PC-9 (cell line): ENCODE data around the gene SMIM30. TPM values are rescaled to one million over a fixed set of nuclear protein-coding genes. Genes with fewer than 3 reads are reported as not detected.

Experiments used
- BruUV-seq: library from RNA; stranded (reverse); fragments of 400-500 nt; replicated peaks from 2 replicates; lab custom pipeline; 2021; lab: Mats Ljungman, UMichigan
- CTCF ChIA-PET: fragments of 300-600 bp; sonication (Branson Sonifier 250); formaldehyde crosslinking; loops from one replicate; lab custom pipeline; 2022; ENCODE audit warnings: antibody characterized with exemption; lab: Charles Lee
- POLR2A ChIA-PET: fragments of 300-600 bp; sonication (Branson Sonifier 250); formaldehyde crosslinking; loops from one replicate; lab custom pipeline; 2022; ENCODE audit warnings: antibody characterized with exemption; ENCODE audit not compliant: unreplicated experiment; lab: Charles Lee
- DNase-seq, 2 experiments: peaks; one replicate each; pipeline versions ENCODE4 v3.0.0 to v3.0.0-alpha.2; 2015 to 2022; ENCODE audit warnings: mixed read lengths in 1 of 2
- H2AFZ ChIP-seq: fragments of 200-600 bp; sonication (generic); 2 replicates; pipeline ENCODE4 v1.8.1; 2017; ENCODE audit warnings: antibody characterized with exemption
- H3F3A ChIP-seq: fragments of 200-600 bp; sonication (generic); 2 replicates; pipeline ENCODE4 v1.8.1; 2017; ENCODE audit warnings: antibody characterized with exemption, mild to moderate bottlenecking, low read depth; ENCODE audit not compliant: insufficient read depth
- H3K27ac ChIP-seq: fragments of 200-600 bp; sonication (generic); 2 replicates; pipeline ENCODE4 v1.6.1; 2016; ENCODE audit warnings: mixed run types
- H3K27me3 ChIP-seq: fragments of 200-600 bp; sonication (generic); 2 replicates; pipeline ENCODE4 v1.6.1; 2016; ENCODE audit warnings: low read depth, mixed run types; ENCODE audit not compliant: insufficient read depth
- H3K36me3 ChIP-seq: fragments of 200-600 bp; sonication (generic); 2 replicates; pipeline ENCODE4 v1.6.1; 2016; ENCODE audit warnings: low read depth, mixed run types
- H3K4me1 ChIP-seq: fragments of 200-600 bp; sonication (generic); replicated peaks from 2 replicates; pipeline ENCODE4 v1.6.1; 2016; ENCODE audit warnings: mixed run types; ENCODE audit not compliant: insufficient read depth
- H3K4me2 ChIP-seq: fragments of 200-600 bp; sonication (generic); 2 replicates; pipeline ENCODE4 v1.6.1; 2017; ENCODE audit warnings: mixed run types
- H3K4me3 ChIP-seq: fragments of 200-600 bp; sonication (generic); 2 replicates; pipeline ENCODE4 v1.6.1; 2016; ENCODE audit warnings: mixed run types
- H3K79me2 ChIP-seq: fragments of 200-600 bp; sonication (generic); 2 replicates; pipeline ENCODE4 v1.6.1; 2017; ENCODE audit warnings: low read depth, mixed run types
- H3K9me2 ChIP-seq: fragments of 200-600 bp; sonication (generic); 2 replicates; pipeline ENCODE4 v1.8.1; 2017; ENCODE audit warnings: mild to moderate bottlenecking; ENCODE audit not compliant: insufficient read depth
- H3K9me3 ChIP-seq: fragments of 200-600 bp; sonication (generic); 2 replicates; pipeline ENCODE4 v1.8.1; 2016; ENCODE audit warnings: low read depth; ENCODE audit not compliant: insufficient read depth
- H4K20me1 ChIP-seq: fragments of 200-600 bp; sonication (generic); 2 replicates; pipeline ENCODE4 v1.8.1; 2017; ENCODE audit not compliant: insufficient read depth
- EZH2 ChIP-seq: fragments of 200-600 bp; sonication (generic); IDR thresholded peaks from 2 replicates; pipeline ENCODE4 v1.8.0; 2017; ENCODE audit warnings: antibody characterized with exemption, low read depth
- intact Hi-C: fragments of 100-400 bp; cut with micrococcal nuclease; formaldehyde crosslinking; loops from one replicate; pipeline ENCODE4 v1.10.0; 2022; ENCODE audit not compliant: unreplicated experiment
- total RNA-seq: library from RNA; stranded (reverse); gene quantifications from 2 replicates; pipeline ENCODE4 v1.2.3, GENCODE V29; 2021
- TF ChIP-seq, protein P1 (sequence below): fragments of 200-600 bp; sonication (generic); conservative IDR thresholded peaks from 2 replicates; pipeline ENCODE4 v1.6.1; 2017; ENCODE audit warnings: mixed run types, antibody characterized with exemption, mild to moderate bottlenecking, moderate library complexity

The SMIM30 gene
- total RNA-seq, 1 experiment from 2014 or later, result 46.8 TPM

DNA sequence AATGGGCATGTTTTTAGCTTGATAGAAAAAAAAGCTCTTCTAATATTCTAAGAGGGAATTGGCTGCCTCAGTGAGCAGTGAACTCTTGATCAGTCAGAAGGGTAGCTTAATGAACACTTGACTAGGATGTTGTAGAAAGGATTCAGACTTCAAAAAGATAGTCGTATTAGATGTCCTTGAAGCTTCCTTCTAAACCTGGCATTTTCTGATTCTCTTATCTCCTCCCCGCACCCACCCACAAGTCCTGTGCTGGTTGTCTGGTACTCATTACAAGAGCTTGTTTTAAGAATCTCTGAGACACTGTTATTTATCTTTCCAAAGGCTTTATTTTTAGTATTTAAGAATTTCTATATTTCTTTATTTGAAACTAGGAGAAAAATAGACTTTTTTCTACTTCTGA, 7.4 kb upstream of the SMIM30 start:
- no peak for TF ChIP-seq EZH2
- TF ChIP-seq, protein P1, sequence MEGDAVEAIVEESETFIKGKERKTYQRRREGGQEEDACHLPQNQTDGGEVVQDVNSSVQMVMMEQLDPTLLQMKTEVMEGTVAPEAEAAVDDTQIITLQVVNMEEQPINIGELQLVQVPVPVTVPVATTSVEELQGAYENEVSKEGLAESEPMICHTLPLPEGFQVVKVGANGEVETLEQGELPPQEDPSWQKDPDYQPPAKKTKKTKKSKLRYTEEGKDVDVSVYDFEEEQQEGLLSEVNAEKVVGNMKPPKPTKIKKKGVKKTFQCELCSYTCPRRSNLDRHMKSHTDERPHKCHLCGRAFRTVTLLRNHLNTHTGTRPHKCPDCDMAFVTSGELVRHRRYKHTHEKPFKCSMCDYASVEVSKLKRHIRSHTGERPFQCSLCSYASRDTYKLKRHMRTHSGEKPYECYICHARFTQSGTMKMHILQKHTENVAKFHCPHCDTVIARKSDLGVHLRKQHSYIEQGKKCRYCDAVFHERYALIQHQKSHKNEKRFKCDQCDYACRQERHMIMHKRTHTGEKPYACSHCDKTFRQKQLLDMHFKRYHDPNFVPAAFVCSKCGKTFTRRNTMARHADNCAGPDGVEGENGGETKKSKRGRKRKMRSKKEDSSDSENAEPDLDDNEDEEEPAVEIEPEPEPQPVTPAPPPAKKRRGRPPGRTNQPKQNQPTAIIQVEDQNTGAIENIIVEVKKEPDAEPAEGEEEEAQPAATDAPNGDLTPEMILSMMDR, result no peak
- intact Hi-C loops, result no loop called here
- no peaks in the 10 kb centered on the region for H3K27me3 ChIP-seq

DNA sequence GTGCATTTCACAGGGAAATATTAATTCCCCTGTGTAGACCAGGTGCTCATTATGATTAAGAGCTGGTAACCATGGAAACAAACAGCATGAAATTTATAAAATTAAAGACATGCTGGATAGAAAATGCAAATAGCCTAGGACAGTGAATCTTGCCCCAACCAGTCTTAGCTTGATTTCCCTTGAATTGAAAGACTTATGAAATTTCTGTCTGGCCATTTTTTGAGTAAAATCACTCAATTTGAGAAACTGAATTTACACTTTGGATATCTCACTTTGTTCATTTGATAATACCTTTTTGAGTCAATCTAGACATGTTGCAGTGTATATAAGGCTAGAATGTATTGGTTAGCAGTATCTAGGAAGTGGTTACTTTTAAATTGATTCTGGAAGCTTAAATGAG, 4.4 kb upstream of the SMIM30 start:
- intact Hi-C loops, result no loop called here
- Histone ChIP-seq H3K4me3 (no peak overlapping the region), H4K20me1 (no peaks in the 10 kb centered on the region), H2AFZ (no peak overlapping the region), H3F3A (no peaks in the 10 kb centered on the region), H3K4me2 (no peak overlapping the region), H3K4me1 (peaks cover under 1% of the 10 kb centered on the region; the same call in 1 of the 2 replicates), H3K9me3 (no peaks in the 10 kb centered on the region), H3K79me2 (0 out of 2 replicates have a peak, but pooled peaks cover under 1% of the 10 kb centered on the region), H3K36me3 (no peaks in the 10 kb centered on the region), H3K9me2 (no peaks in the 10 kb centered on the region), H3K27ac (no peak overlapping the region), H3K27me3 (no peaks in the 10 kb centered on the region)
- POLR2A ChIA-PET, result no interaction called here
- TF ChIP-seq, protein P1, result no peak
- TF ChIP-seq EZH2, result no peak
- no peak for DNase-seq
- CTCF ChIA-PET, result no interaction called here
- no TSS peak for BruUV-seq

More for the DNA sequence above, 7.4 kb upstream of the SMIM30 start:
- Histone ChIP-seq H3K4me2 (no peak overlapping the region), H3K4me3 (no peak overlapping the region), H2AFZ (no peak overlapping the region), H3K27ac (no peak overlapping the region), H4K20me1 (no peaks in the 10 kb centered on the region), H3K9me3 (no peaks in the 10 kb centered on the region), H3K79me2 (no peaks in the 10 kb centered on the region), H3K36me3 (no peaks in the 10 kb centered on the region), H3K4me1 (no peaks in the 10 kb centered on the region), H3F3A (no peaks in the 10 kb centered on the region), H3K9me2 (no peaks in the 10 kb centered on the region)
- no TSS peak for BruUV-seq
- no peak for DNase-seq
- ChIA-PET CTCF (no interaction called here), POLR2A (no interaction called here)

DNA sequence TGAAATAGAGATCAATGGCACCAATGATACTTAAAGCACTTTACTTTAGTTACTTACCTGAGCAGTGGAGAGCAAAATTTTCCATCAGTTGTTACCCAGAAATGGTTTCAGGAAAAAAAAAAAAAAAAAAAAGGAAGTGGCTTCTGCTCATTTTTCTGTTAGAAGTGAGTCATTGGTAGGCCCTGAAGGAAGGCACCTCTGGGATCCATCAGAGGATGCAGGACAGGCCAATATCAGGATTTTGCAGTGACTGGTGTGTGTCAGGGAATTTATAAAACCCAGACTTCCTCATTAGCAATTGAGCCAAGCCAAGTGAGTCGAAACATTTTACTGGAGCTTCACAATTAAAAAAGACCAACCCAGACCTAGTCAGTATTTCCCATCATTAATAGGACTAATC, 2.3 kb upstream of the SMIM30 start:
- Histone ChIP-seq H3F3A (no peaks in the 10 kb centered on the region), H3K79me2 (0 out of 2 replicates have a peak, but pooled peaks cover 3% of the 10 kb centered on the region), H3K4me1 (peaks cover 7% of the 10 kb centered on the region), H3K4me2 (no peak overlapping the region), H2AFZ (no peak overlapping the region), H3K27me3 (no peaks in the 10 kb centered on the region), H3K36me3 (no peaks in the 10 kb centered on the region), H3K9me2 (no peaks in the 10 kb centered on the region), H3K4me3 (no peak overlapping the region), H4K20me1 (no peaks in the 10 kb centered on the region), H3K27ac (no peak overlapping the region), H3K9me3 (no peaks in the 10 kb centered on the region)
- BruUV-seq, result no TSS peak
- ChIA-PET POLR2A (no interaction called here), CTCF (no interaction called here)
- intact Hi-C loops, result no loop called here
- TF ChIP-seq, protein P1, result no peak
- no peak for TF ChIP-seq EZH2
- no peak for DNase-seq
